Measurements from ENCODE around the gene SLC46A1.
"Not testable (repeated sequence)": the region's sequence is repeated elsewhere in the genome, so short reads cannot be mapped to it uniquely, and the experiment has no call there.

The SLC46A1 gene

DNA sequence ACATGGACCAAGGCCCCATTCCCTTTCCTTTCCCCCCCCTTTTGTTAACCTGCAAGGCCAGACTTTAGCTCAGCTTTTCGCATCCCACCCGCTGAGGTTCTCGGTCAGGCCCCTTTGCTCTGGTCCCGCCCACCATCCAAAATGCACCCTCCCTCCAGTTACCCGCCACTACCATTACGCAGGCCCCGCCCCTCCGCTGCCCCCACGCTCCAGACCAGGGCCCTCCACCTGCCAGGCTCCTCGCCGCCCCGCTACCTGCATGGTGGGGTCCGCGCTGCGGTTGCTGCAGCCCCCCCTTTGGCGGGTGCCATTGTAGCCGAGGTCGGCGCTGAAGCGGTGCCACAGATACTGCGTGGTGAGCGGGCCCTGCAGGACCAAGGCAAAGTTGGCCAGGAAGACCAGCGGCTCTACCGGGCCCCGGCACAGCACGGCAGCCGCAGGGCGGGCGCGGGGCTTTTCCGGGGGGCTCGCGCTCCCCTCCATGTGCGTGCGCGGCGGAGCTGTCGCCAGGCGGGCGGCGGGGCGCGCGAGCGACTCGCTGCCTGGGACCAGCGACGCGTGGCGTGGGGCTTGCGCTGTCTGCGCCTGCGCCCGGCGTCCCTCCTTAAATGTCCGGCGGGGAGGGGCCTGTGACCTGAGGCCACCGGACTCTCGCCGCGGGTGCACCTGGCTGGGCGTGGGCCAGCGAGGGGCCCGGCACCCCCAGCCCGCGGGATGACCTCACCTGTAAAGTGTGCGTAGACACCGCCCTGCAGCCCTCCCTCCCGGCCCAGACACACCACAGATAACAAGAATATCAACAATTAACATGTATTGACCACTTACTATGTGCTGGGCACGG is at the start of gene SLC46A1:
Gene SLC46A1 (minus strand): TSS at position 581 of the 841 bp plus-strand sequence. CDS start 98 bp downstream, at position 483.
- peak; percentile 77 to 81 for DNase-seq

DNA sequence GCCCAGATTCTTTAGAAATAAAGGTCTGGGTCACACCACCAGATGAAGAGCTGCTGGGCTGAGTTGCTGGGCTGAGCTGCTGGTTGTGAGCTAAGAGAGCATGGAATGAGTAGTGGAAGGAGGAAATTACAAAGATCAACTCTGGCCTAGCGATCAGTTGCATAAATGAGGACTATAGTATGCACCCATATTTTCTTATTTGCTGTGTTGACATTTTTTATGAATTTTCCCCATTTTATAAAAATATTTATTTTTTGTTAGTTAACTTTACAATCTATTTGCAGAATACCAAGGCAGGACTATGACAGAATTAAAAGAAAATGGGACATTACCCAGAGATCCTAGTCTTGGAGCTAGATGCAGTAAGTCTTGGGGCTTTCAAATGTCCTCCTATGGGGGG is 43.8 kb upstream of the SLC46A1 start:
- DNase-seq, result no peak

DNA sequence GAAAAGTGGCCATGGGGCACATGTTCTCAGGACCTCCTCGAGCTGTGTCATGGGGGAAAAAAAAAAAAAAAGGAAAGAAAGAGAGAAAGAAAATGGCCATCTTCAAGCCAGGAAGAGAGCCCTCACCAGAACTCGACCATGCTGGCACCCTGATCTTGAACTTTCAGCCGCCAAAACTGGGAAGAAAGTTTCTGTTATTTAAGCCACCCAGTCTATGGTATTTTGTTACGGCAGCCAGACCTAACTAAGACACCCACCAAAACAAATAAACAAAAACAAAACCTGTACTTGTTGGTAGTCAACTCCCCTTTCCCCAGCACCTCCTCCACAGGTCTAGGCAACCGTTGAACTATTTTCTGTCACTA is 41.4 kb upstream of the SLC46A1 start:
- no peak for DNase-seq

DNA sequence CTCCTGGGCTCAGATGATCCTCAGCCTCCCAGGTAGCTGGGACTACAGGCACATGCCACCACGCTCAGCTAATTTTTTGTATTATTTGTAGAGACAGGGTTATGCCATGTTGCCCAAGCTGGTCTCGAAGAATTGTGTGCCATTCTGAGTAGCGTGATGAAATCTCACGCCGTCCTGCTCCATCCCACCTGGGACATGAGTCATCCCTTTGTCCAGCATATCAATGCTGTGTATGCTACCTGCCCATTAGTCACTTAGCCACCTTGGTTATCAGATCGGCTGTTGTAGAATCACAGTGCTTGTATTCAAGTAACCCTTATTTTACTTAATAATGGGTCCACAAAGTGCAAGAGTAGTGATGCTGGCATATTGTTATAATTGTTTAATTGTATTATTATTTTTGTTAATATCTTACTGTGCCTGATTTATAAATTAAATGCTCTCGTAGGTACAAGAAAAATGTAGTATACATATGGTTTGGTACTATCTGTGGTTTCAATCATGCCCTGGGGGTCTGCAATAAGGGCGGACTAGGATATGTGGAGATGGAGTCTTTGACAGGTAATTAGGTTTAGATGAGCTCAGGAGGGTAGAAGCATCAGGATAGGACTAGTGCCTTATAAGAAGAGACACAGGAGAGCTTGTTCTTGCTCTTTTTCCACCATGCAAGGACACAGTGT is 40.8 kb upstream of the SLC46A1 start:
- DNase-seq, result no peak

DNA sequence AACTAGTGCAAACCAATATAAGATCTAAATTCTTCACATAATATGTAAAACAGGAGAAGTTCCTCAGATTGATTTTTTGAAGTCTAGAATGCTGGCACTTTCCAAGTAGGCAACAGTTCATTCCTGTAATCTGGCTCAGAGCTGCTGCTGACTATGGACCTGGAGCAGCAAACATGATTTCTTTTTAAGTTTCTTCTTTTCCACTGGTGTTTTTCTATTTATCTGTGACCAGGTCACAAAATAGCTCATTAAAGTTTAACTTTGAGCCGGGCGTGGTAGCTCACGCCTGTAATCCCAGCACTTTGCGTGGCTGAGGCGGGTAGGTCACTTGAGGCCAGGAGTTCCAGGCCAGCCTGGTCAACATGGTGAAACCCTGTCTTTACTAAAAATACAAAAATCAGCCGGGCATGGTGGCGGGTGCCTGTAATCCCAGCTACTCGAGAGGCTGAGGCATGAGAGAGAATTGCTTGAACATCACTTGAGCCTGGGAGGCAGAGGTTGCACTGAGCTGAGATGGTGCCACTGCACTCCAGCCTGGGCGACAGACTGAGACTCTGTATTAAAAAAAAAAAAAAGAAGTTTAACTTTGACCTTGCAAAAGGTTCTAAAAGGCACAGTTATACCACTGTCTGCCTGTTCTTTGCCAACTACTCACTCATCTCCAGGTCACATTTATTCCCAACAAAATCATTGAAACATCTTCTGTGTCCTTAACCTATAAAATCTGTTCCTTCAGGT is 38.1 kb upstream of the SLC46A1 start:
- no peak for DNase-seq

DNA sequence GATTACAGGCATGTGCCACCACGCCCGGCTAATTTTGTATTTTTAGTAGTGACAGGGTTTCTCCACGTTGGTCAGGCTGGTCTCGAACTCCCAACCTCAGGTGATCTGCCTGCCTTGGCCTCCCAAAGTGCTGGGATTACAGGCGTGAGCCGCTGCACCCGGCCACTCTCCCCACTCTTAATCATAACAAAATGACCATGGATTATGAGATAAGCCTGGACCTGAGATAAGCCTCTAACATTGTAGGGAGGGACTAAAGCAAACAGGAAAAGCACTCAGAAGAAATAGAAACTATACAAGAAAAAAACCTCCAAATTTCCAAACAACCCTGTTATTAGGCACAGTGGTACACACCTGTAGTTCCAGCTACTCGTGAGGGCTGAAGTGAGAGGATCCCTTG is 28.3 kb upstream of the SLC46A1 start:
- not testable (repeated sequence) for DNase-seq

DNA sequence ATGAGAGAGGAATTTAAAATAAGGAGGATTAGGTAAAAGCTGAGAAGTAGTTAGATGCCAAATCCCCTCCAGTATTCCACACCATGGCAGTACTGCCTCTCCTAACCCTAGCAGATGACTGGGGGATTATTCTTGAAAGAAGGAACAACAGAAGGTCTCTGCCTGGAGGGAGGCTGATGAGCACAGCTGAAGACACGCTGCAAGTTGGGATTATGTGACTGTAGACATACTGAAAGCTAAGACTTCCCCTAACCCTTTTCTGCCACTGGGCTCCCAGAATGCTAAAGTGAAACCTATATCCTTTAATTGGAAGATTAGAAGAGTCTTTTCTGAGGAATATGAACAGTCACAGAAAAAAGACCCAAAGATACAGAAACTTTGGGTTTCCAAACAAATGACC is 27.7 kb upstream of the SLC46A1 start:
- DNase-seq, result no peak

DNA sequence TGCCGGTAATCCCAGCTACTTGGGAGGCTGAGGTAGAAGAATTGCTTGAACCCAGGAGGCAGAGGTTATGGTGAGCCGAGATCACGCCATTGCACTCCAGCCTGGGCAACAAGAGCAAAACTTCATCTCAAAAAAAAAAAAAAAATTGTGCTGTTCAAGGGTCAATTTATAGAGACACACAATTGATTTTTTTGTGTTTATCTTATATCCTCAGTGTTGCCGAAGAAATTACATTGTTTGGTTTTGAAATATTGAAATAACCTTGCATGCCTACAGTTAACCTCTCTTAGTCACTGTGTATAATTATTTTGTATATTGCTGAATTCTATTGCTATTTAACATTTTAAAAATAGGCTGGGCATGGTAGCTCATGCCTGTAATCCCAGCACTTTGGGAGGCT is 22.0 kb upstream of the SLC46A1 start:
- not testable (repeated sequence) for DNase-seq

DNA sequence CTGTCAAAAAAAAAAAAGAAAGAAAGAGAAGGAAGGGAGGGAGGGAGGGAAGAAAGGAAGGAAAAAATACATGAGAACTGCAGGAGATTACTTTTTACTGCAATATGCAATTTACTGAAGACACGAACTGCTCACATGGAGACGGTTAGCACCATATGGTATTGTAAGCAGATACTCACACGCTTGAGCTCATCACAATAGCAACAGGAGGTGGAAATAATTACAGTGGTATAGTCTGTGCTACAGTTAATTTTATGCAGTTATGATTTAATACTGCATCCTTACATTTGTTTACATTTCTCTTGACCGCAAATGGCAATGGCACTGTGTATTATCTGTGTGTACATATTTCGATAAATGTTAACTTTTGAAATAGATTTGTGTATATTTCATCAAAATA is 21.4 kb upstream of the SLC46A1 start:
- no peak for DNase-seq

DNA sequence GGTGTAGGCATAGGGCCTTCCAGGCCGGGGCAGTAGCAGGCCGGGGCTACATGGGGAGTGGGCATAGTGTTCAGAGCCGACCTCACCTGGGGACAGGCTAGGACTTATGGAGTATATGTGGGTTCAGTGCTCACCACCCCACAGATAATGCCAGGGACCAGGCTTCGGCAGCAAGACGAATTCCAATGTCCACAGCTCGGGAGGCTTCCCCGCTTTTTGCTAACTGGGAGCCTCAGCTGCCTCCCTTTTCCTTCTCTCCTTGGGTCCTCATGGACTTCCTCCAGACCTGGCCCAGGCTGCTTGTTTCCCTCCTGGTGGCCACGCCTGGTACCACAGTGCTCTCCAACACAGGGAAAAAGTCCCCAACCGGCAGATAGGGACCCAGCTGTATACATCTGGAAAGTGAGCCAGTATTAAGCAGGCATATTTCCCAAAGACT is 20.1 kb upstream of the SLC46A1 start:
- no peak for DNase-seq

DNA sequence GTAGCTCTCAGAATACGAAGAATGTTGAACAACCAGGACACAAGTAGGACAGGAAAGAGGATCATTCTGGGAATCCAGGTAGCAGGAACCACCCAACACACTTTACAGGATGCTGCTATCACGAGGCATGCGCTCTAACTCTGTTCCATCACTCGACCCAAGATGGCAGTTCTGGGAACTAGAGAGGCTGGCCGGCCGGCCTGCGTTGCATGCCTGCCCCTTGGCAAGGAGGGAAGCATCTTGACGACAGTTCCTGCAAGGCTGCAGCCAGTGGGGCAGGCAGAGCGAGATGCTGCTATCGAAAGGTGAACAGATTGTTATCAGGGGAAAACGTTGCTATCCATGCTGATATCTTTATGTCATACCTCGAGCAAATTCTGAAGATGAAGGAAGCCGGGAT is 19.2 kb upstream of the SLC46A1 start:
- no peak for DNase-seq

DNA sequence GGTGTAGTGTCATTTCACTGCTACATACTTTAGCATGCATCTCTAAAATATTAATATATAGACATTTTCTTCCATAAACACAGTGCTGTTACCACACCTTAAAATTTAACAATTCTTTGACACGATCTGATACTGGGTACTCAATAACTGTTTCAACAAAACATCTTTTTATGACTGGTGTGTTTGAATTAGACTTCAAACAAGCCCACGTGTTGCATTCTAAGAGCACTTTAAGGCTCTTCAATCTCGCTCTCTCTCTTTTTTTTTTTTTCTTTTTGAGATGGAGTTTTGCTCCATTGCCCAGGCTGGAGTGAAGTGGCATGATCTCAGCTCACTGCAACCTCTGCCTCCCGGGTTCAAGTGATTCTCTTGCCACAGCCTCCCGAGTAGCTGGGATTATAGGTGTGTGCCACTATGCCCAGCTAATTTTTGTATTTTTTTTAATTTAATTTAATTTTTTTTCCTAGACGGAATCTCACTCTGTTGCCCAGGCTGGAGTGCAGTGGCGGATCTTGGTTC is 15.8 kb upstream of the SLC46A1 start:
- no peak for DNase-seq

DNA sequence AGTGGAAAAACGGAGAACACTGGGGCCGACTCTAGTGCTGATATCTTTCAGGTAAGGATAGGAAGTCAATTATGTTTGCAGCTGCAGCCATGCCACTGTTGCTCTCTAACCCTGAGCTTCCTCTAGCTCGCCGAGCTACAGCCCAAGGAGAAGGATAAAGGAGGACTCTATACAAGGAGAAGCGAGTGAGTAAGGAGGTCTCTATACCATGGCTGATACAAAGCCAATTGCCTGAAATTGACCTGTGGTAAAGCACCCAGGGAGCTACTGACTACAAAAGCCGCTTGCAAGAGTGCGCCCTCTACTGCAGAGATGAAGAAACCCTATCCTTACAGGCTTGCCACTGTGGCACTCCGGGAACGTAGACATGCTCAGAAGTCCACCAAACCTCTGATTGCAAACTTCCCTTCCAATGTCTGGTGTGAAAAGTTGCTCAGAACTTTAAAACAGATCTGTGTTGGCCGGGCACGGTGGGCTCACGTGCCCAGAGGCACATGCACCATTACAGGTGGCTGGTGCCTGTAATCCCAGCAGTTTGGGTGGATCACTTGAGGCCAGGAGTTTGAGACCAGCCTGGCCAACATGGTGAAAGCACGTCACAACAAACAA is 10.8 kb upstream of the SLC46A1 start:
- peak; percentile 53 to 65 for DNase-seq

DNA sequence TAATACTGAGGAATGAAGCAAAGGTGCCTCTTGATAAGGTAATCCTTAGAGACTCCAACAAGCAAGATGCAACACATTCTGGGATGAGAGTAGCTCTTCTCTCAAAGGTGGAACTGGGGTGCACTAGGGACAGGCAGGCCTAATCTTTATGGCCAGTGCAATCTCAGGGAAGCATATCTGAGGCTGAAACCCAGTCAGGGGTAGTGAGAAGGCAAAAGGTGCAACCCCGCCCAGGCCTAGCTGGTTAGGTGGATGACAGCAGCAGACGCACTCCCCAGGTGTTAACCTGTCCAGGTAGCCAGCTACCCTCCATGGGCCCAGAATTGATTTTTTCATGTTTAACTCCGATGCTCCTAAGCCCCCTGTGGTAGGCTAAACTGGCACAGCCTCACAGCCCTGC is 9.9 kb upstream of the SLC46A1 start:
- no peak for DNase-seq

DNA sequence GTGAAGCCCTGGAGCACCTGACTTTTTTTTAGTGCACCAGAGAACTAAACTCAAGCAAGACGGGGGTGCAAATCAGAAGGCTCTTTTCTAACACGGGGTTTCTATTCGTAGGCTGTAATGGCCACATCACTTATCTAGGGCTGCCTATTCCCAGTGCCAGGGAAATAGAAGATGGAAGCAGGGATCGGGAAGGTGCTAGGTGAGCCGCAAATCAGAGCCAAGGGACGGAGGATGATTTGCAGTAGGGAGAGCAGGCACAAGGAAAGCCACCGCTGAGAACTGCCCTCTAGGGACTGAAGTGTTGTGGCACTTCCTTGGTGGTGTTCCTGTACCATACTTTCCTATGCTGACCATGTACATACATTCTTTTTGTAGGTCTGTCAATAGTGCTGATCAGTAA is 7.8 kb upstream of the SLC46A1 start:
- DNase-seq, result no peak

DNA sequence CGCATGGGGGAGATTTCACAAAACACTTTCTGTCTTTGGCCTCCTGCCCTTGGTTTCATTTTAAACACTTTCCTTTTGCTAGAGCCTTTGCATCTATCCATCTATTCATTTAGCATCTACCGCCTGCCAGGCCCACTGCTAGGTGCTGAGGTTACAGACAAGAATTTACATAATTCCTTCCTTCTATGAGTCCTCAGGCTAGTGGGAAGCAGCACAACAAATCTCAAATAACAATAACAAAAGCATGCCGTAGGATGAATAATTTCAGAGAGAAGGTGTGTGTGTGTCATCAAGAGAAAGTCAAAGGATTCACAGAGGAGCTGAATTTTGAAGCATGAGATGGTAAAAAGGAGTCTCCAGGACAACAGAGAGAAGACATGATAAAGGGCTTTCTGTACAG is 6.1 kb upstream of the SLC46A1 start:
- DNase-seq, result no peak

DNA sequence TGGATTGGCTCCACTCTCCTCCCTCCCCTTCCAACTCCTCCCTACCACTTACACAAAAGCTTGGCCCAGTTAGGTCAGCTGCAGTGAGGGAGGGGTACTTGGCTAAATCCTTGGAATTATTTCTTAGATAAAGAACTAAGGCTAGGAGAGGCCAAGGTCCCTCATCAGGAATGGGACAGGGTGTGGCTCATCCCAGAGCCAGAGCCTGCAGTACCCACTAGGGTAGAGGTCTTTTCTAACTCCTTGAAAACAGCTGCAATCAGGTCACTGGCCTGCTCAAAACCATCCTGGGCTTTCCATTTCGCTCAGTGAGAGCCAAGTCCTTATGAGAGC is 1.9 kb upstream of the SLC46A1 start:
- DNase-seq, result no peak

DNA sequence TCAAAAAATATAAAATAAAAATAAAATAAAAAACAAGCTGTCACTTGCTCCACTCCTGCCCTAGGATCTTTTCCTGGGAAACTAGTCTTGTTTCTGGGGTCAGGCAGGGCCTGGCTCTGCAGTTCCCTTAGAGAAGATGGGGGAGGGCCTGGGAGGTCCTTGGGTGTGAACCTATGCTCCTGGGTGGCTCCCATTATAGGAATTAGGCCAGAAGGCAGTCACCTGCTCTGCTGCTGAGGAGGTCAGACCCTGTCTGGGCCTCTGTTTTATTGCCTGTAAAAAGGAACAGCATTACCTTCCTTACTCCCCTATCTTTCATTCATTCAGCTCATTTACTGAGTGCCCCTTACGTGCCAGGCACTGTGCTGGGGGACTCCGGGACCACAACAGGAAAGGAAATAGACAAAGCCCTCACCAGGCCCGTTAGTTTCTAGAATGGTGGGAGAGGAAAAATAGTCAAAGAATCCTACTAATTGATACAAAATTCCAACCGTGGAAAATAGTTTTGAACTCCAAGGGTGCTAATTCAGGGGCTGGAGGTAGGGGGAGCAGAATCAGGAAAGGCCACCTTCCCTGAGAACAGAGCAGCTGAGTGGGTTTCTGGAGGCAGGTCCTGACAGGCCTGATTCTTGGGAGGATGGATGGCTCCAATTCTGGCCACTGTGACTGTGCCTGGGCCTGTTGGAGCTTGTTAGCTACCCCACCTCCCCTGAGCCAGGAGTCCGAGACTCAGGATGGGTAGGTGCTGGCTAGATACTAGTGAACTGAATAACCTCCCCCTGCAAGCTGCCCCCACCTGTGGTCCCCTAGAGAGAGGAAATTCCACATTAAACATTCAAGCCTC is 1.3 kb upstream of the SLC46A1 start:
- no peak for DNase-seq

DNA sequence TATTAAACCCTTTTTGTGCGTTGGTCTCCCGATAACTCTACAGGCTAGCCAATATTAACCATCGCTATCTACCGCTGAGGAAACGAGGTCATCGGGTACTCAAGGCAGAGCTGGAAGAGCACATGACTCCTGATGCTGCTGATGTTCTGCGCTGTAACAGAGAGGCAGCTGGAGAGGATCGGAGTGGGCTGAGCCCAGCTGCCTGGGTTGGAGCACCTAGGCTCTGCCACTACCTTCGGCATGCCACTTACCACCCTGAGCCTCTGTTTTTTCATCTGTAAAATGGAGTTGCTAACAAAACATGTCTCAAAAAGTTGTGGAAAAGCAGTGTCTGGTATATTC is 432 bp upstream of the SLC46A1 start:
- no peak for DNase-seq

DNA sequence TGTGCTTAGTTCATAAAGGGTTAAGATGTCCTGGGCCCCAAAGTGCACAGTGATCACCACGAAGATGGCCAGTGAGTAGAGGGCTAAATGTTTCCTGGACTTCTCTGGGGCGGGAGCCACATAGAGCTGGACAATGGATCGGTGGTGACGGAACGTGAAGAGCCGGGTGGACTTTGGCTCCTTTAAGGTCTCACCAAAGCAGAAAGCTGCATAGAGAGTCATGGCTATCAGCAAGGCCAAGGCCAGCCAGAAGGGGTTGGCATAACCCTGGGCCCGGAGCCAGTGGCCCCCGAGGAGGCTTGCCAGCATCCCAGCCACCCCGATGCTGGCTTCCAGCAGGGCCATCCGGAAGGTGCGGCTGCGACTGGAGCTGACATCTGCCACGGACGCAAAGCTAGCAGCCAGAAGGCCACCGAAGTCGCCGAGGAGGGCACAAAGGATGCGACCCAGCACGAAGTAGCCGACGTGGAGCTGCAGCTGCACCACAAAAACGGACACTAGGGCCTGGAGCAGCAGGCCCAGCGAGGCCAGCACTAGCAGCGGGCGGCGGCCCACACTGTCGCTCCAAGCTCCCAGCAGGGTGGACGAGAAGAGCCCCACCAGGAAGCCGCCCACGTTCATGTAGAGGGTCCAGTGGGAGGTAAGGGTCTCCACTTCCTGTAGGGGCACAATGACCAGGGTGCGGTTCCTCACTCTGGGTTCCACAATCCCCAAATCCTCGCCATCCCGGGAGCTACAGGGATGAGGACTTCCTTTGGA is 1.0 kb downstream of the SLC46A1 start:
- no peak for DNase-seq

DNA sequence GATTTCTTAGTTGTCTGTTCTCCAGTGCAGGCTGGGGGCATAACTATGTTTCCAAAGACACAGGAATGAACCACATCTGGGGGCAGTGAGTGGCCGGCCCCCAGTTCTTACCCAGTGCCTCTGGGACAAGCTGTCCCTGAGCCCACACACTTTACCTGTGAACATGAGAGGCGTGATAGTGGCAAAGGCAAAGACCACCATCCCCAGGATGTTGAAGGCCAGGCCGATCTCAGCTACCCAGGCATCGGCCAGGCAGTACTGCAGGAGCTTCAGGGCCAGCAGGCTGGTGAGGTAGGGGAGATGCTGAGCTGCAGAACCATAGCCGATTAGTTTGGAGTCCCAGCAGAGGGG is 1.6 kb downstream of the SLC46A1 start:
- DNase-seq, result no peak

DNA sequence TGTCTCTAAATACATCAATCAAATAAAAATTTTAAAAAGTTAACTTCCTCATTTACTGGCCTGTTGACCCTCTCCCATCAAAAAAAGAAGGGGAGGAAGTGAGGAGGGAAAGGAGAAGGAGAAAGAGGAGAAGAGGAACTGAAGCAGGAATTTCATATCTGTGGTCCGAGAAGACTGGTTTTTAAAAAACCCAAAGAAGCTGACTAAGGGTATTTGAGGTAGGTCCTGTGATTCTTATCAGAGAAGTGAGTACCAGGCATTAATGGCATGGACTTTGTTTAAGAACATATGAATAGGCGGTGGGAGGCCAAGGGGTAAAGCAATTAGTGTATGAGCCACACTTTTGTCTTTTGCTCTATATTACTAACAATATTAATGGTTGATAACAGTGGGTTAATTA is 2.0 kb downstream of the SLC46A1 start:
- DNase-seq, result no peak

All from activated T-cell treated with anti-CD3 and anti-CD28 coated beads, Interleukin-2, amount 50 U/mL, for 48 hours (primary cell).